HepG2 (cell line): ENCODE measurements around the gene ST6GALNAC2. TPM values are rescaled to one million over a fixed set of nuclear protein-coding genes. Genes with fewer than 3 reads are reported as not detected.

Experiments
- ETV6 ChIP-seq: sonication (generic); formaldehyde crosslinking; conservative IDR thresholded peaks from 2 replicates; pipeline ENCODE4 v1.4.0; 2020; ENCODE audit warnings: missing genetic modification reagents
- GMEB1 ChIP-seq: sonication (generic); formaldehyde crosslinking; IDR thresholded peaks from 2 replicates; pipeline ENCODE4 v1.5.1; 2020; ENCODE audit warnings: missing genetic modification reagents, mild to moderate bottlenecking, borderline replicate concordance
- IRX3 ChIP-seq: sonication (generic); formaldehyde crosslinking; IDR thresholded peaks from 2 replicates; pipeline ENCODE4 v1.8.1; 2023; ENCODE audit warnings: mild to moderate bottlenecking, low read depth, missing genetic modification reagents, borderline replicate concordance
- MAF1 ChIP-seq: sonication (generic); formaldehyde crosslinking; IDR thresholded peaks from 2 replicates; pipeline ENCODE4 v1.5.0; 2020; ENCODE audit warnings: missing genetic modification reagents, borderline replicate concordance
- MBD4 ChIP-seq: IDR thresholded peaks from 2 replicates; pipeline ENCODE4 v1.6.1; 2012; ENCODE audit warnings: low read length, inconsistent platforms, borderline replicate concordance
- RFX5 ChIP-seq: IDR thresholded peaks from 2 replicates; pipeline ENCODE4 v1.6.1; 2011; ENCODE audit warnings: low read depth, low read length, improper control_type of control experiment
- TOPORS ChIP-seq: sonication (generic); formaldehyde crosslinking; IDR thresholded peaks from 2 replicates; pipeline ENCODE4 v1.8.0; 2023; ENCODE audit warnings: mild to moderate bottlenecking, missing genetic modification reagents
- ZFP82 ChIP-seq: sonication (generic); formaldehyde crosslinking; IDR thresholded peaks from 2 replicates; pipeline ENCODE4 v1.5.1; 2020; ENCODE audit warnings: mild to moderate bottlenecking, missing genetic modification reagents, borderline replicate concordance
- ZNF274 ChIP-seq: sonication (generic); formaldehyde crosslinking; IDR thresholded peaks from 2 replicates; pipeline ENCODE4 v1.5.1; 2020; ENCODE audit warnings: mild to moderate bottlenecking, missing genetic modification reagents
- ZNF337 ChIP-seq: sonication (generic); formaldehyde crosslinking; IDR thresholded peaks from 2 replicates; pipeline ENCODE4 v1.5.1; 2020; ENCODE audit warnings: missing genetic modification reagents, low read depth, mild to moderate bottlenecking, borderline replicate concordance
- ZNF33A ChIP-seq: sonication (generic); formaldehyde crosslinking; IDR thresholded peaks from 2 replicates; pipeline ENCODE4 v1.5.1; 2020; ENCODE audit warnings: missing genetic modification reagents, mild to moderate bottlenecking, moderate library complexity, borderline replicate concordance
- ZNF354B ChIP-seq: sonication (generic); formaldehyde crosslinking; IDR thresholded peaks from 2 replicates; pipeline ENCODE4 v1.8.0; 2022; ENCODE audit warnings: mild to moderate bottlenecking, missing genetic modification reagents
- ZNF720 ChIP-seq: sonication (generic); formaldehyde crosslinking; IDR thresholded peaks from 2 replicates; pipeline ENCODE4 v1.4.0; 2020; ENCODE audit warnings: missing genetic modification reagents
- ZNF782 ChIP-seq: sonication (generic); formaldehyde crosslinking; IDR thresholded peaks from 2 replicates; pipeline ENCODE4 v1.4.0; 2020; ENCODE audit warnings: missing genetic modification reagents, mild to moderate bottlenecking, borderline replicate concordance
- ZSCAN20 ChIP-seq: sonication (generic); formaldehyde crosslinking; IDR thresholded peaks from 2 replicates; pipeline ENCODE4 v1.4.0; 2020; ENCODE audit warnings: missing genetic modification reagents, mild to moderate bottlenecking, borderline replicate concordance
- polyA plus RNA-seq, 8 experiments: library from polyadenylated mRNA; depleted of rRNA in 3 of 8; stranded (reverse) in 7 of 8; unstranded in 1 of 8; fragments of >200 nt; fragmentation: Illumina TruSeq in 4 of 8; extraction: Trizol in 4 of 8; gene quantifications; 2 replicates each; pipeline versions ENCODE4 v1.2.1 to v1.2.3, GENCODE V29; 2011 to 2016; ENCODE audit warnings: low read depth in 4 of 8, missing spikeins in 1 of 8, mixed read lengths in 1 of 8; ENCODE audit not compliant: insufficient read depth in 1 of 8
- total RNA-seq, 5 experiments: library from RNA; depleted of rRNA; stranded (reverse); fragments of >200 nt; fragmentation: Illumina TruSeq; extraction: Trizol; gene quantifications; 2 replicates each; pipeline ENCODE4 v1.2.3, GENCODE V29; 2016; ENCODE audit warnings: low read depth in 1 of 5
- TF ChIP-seq, protein P1 (sequence below): sonication (generic); formaldehyde crosslinking; IDR thresholded peaks from 2 replicates; pipeline ENCODE4 v1.9.0; 2021; ENCODE audit warnings: mild to moderate bottlenecking, missing genetic modification reagents
- TF ChIP-seq, protein P2 (sequence below): IDR thresholded peaks from 2 replicates; pipeline ENCODE4 v1.6.1; 2018; ENCODE audit warnings: missing genetic modification reagents
- TF ChIP-seq, protein P3 (sequence below): sonication (generic); formaldehyde crosslinking; IDR thresholded peaks from 2 replicates; pipeline ENCODE4 v1.8.0; 2022; ENCODE audit warnings: mild to moderate bottlenecking, missing genetic modification reagents

ST6GALNAC2 gene
- total and polyA plus RNA-seq, 2 of the 13 experiments (the other 11 are each of a cell fraction or from before 2014, with no cell fraction given) = 0.12 to 0.49 TPM

GRCh38 chr17:76556765-76557367 is 28.8 kb downstream of the ST6GALNAC2 start (continued):
- TF ChIP-seq GMEB1 (no peak), TOPORS (CRISPR knock-in tag) (0 out of 2 replicates have a peak, but pooled peaks have one; percentile 31), ZSCAN20 (CRISPR knock-in tag) (0 out of 2 replicates have a peak, but pooled peaks have one; percentile 24), RFX5 (no peak), MBD4 (0 out of 2 replicates have a peak, but pooled peaks have one; percentile 16), ZFP82 (CRISPR knock-in tag) (peak; percentile 56; the same call in 1 of the 2 replicates), MAF1 (no peak), IRX3 (CRISPR knock-in tag) (0 out of 2 replicates have a peak, but pooled peaks have one; percentile 18), ZNF354B (CRISPR knock-in tag) (no peak), ZNF33A (0 out of 2 replicates have a peak, but pooled peaks have one; percentile 56), ZNF337 (CRISPR knock-in tag) (0 out of 2 replicates have a peak, but pooled peaks have one; percentile 8), ETV6 (CRISPR knock-in tag) (no peak), ZNF274 (CRISPR knock-in tag) (no peak), ZNF782 (CRISPR knock-in tag) (no peak; the same call in 1 of the 2 replicates), ZNF720 (no peak)
- TF ChIP-seq, protein P1, sequence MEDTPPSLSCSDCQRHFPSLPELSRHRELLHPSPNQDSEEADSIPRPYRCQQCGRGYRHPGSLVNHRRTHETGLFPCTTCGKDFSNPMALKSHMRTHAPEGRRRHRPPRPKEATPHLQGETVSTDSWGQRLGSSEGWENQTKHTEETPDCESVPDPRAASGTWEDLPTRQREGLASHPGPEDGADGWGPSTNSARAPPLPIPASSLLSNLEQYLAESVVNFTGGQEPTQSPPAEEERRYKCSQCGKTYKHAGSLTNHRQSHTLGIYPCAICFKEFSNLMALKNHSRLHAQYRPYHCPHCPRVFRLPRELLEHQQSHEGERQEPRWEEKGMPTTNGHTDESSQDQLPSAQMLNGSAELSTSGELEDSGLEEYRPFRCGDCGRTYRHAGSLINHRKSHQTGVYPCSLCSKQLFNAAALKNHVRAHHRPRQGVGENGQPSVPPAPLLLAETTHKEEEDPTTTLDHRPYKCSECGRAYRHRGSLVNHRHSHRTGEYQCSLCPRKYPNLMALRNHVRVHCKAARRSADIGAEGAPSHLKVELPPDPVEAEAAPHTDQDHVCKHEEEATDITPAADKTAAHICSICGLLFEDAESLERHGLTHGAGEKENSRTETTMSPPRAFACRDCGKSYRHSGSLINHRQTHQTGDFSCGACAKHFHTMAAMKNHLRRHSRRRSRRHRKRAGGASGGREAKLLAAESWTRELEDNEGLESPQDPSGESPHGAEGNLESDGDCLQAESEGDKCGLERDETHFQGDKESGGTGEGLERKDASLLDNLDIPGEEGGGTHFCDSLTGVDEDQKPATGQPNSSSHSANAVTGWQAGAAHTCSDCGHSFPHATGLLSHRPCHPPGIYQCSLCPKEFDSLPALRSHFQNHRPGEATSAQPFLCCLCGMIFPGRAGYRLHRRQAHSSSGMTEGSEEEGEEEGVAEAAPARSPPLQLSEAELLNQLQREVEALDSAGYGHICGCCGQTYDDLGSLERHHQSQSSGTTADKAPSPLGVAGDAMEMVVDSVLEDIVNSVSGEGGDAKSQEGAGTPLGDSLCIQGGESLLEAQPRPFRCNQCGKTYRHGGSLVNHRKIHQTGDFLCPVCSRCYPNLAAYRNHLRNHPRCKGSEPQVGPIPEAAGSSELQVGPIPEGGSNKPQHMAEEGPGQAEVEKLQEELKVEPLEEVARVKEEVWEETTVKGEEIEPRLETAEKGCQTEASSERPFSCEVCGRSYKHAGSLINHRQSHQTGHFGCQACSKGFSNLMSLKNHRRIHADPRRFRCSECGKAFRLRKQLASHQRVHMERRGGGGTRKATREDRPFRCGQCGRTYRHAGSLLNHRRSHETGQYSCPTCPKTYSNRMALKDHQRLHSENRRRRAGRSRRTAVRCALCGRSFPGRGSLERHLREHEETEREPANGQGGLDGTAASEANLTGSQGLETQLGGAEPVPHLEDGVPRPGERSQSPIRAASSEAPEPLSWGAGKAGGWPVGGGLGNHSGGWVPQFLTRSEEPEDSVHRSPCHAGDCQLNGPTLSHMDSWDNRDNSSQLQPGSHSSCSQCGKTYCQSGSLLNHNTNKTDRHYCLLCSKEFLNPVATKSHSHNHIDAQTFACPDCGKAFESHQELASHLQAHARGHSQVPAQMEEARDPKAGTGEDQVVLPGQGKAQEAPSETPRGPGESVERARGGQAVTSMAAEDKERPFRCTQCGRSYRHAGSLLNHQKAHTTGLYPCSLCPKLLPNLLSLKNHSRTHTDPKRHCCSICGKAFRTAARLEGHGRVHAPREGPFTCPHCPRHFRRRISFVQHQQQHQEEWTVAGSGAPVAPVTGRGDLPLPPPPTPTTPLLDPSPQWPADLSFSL (CRISPR knock-in tag) = peak; percentile 40; the same call in 1 of the 2 replicates
- TF ChIP-seq, protein P2, sequence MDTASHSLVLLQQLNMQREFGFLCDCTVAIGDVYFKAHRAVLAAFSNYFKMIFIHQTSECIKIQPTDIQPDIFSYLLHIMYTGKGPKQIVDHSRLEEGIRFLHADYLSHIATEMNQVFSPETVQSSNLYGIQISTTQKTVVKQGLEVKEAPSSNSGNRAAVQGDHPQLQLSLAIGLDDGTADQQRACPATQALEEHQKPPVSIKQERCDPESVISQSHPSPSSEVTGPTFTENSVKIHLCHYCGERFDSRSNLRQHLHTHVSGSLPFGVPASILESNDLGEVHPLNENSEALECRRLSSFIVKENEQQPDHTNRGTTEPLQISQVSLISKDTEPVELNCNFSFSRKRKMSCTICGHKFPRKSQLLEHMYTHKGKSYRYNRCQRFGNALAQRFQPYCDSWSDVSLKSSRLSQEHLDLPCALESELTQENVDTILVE (CRISPR knock-in tag) = 0 out of 2 replicates have a peak, but pooled peaks have one; percentile 9
- TF ChIP-seq, protein P3, sequence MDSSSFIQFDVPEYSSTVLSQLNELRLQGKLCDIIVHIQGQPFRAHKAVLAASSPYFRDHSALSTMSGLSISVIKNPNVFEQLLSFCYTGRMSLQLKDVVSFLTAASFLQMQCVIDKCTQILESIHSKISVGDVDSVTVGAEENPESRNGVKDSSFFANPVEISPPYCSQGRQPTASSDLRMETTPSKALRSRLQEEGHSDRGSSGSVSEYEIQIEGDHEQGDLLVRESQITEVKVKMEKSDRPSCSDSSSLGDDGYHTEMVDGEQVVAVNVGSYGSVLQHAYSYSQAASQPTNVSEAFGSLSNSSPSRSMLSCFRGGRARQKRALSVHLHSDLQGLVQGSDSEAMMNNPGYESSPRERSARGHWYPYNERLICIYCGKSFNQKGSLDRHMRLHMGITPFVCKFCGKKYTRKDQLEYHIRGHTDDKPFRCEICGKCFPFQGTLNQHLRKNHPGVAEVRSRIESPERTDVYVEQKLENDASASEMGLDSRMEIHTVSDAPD (CRISPR knock-in tag) = 0 out of 2 replicates have a peak, but pooled peaks have one; percentile 17
